ENCODE data around the gene ECM2.
"Not testable (repeated sequence)": the region's sequence is repeated elsewhere in the genome, so short reads cannot be mapped to it uniquely, and the experiment has no call there.

The ECM2 gene

GRCh38 chr9:92535940-92536850, at the start of gene ECM2:
ECM2 (minus strand) TSS chr9:92535990; CDS start chr9:92522866, 13,124 bp downstream.
- in situ Hi-C loops (cut with HindIII; ENCODE audit: low sequenced_read_pairs): no loop called here

DNA sequence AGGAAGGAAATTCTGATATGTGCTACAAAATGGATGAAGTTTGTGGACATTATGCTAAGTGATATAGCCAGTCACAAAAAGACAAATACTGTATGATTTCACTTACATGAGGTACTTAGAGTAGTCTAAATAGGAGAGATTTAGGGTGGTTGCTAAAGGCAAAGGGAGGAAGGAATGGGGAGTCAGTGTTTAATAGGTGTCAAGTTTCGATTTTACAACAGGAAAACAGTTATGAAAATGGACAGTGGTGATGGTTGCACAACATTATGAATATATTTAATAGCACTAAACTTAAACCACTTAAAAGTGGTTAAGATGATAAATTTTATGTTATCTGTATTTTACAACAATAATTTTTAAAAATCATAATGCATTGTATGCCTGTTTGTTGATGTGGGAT, 40.4 kb upstream of the ECM2 start:
- in situ Hi-C loops (cut with HindIII; ENCODE audit: low sequenced_read_pairs): loop anchor here (5.0 to 25.0 kb wide), 2 partner anchors 49 to 214 kb away; no protein-coding TSS in a partner anchor

DNA sequence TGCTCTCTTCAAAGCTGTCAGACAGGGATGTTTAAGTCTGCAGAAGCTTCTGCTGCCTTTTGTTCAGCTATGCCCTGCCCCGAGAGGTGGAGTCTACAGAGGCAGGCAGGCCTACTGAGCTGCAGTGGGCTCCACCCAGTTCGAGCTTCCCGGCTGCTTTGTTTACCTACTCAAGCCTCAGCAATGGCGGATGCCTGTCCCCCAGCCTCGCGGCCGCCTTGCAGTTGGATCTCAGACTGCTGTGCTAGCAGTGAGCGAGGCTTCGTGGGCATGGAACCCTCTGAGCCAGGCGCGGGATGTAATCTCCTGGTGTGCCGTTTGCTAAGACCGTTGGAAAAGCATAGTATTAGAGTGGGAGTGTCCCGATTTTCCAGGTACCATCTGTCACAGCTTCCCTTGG, 37.8 kb upstream of the ECM2 start:
- in situ Hi-C loops (cut with HindIII; ENCODE audit: low sequenced_read_pairs): not testable (repeated sequence)

DNA sequence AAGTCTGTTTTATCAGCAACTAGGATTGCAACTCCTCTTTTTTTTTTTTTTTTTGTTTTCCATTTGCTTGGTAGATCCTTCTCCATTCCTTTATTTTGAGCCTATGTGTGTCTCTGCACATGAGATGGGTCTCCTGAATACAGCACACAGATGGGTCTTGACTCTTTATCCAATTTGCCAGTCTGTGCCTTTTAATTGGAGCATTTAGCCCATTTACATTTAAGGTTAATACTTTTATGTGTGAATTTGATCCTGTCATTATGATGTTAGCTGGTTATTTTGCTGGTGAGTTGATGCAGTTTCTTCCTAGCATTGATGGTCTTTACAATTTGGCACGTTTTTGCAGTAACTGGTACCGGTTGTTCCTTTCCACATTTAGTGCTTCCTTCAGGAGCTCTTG, 36.1 kb upstream of the ECM2 start:
- in situ Hi-C loops (cut with HindIII; ENCODE audit: low sequenced_read_pairs): not testable (repeated sequence)

DNA sequence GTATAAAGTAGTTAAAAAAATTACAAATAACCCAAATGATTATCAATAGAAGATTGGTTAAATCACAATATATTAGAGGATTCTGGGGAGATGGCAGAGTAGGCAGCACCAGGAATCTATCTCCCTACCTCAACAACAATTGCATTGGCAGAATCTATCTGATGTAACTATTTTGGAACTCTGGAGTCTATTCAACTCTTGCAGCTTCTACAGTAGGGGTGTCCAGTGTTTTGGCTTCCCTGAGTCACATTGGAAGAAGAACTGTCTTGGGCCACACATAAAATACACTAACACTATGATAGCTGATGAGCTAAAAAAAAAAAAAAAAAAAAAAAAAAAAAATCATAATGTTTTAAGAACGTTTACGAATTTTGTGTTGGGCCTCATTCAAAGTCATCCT, 29.2 kb upstream of the ECM2 start:
- in situ Hi-C loops (cut with HindIII; ENCODE audit: low sequenced_read_pairs): no loop called here

- in situ Hi-C loops (cut with HindIII; ENCODE audit: low sequenced_read_pairs): no loop called here
Measured at GRCh38 chr9:92564504-92564903, 28.7 kb upstream of the ECM2 start.

GRCh38 chr9:92563116-92564100, 27.6 kb upstream of the ECM2 start:
- in situ Hi-C loops (cut with HindIII; ENCODE audit: low sequenced_read_pairs): no loop called here

DNA sequence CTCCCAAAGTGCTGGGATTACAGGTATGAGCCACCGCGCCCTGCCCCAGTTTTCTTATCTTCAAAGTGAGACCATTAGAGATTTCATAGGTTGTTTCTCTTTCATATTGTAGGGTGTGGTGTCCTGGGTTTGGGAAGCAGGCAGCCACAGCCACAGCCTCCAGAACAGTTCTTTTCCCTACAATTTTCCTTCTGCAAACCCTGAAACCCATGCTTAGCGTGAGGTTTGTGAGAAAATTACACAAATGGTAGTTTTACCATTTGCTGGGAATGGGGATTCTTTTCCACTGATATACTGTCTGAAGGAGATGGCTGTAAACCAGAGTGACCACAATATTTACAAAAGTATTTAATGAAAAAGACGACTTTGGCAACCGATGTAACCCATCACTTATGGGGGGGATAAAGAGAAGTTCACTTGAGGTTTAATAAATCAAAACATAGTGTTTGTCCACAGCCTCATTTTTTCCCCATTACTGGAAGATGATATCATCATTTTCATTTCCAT, 26.7 kb upstream of the ECM2 start:
- in situ Hi-C loops (cut with HindIII; ENCODE audit: low sequenced_read_pairs): no loop called here

DNA sequence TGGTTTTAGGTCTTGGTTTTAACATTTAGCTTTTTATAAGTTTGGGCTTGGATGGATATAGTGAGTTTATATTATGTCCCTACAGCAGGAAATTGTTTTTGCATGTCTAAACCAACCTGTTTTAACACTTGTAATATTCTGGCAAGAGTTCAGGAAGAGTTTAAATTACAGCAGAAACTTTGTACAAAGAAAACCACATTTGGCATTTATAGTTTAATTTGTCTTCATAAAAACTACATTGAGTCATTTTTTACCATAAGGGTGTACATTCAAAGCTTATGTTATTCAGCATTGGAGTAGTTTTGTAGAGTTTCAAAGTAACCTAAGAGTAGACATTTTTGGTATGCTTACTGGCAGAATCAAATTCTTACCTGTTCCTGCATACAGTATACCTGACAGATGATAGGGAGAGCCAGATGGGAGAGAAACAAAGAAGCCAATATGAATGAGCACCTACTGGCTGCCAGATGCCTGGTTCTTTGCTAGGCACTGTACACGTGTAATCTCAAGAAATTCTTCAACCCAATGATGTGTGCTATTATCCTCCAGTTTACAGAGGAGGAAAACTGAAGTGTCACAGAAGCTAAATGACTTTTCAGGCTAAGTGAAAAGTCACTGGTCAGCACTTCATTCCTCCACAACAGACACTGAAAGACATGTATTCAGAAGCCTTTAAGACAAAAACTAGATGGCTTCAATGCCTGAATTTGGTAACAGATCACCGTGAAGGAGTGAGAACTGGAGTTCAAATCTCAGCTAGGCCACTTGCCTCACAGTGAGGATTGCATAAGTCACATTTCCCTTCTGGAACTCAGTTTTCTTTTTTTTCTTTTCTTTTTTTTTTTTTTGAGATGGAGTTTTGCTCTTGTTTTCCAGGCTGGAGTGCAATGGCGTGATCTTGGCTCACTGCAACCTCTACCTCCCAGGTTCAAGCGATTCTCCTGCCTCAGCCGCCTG, 25.9 kb upstream of the ECM2 start:
- in situ Hi-C loops (cut with HindIII; ENCODE audit: low sequenced_read_pairs): no loop called here

- in situ Hi-C loops (cut with HindIII; ENCODE audit: low sequenced_read_pairs): no loop called here
Measured at GRCh38 chr9:92558612-92559374, 23.0 kb upstream of the ECM2 start.

DNA sequence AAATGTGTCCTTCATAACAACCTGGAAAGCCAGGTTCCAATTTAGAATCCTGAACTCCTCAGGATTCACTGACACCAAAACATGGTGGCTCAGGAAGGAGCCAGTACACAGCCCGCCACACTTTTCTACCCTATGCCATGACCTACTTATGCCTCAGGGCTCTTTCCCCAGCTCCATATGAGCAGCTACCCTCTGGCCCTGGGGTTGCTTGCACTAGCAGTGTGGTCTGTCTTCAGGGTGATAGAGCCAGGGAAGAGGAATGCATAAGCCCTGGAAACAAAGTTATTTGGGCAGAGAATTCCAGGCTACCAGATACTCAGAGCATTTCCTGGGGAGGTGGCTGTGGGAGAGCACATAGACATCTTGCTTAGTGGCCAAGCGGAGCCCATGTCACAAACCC, 15.0 kb upstream of the ECM2 start:
- in situ Hi-C loops (cut with HindIII; ENCODE audit: low sequenced_read_pairs): no loop called here

DNA sequence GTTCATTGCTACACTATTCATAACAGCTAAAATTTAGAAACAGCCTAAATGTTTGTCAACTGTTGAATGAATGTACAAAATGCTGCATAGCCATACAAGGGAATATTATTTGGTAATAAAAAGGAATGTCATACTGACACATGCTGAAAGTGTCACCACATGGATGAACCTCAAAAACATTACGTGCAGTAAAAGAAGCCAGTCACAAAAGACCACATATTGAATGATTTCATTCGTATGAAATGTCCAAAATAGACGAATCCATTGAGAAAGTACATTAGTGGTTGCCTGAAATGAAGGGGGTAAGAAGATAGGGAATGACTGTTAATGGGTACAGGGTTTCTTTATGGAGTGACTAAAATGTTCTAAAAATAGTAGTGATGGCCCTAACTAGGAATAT, 11.6 kb upstream of the ECM2 start:
- in situ Hi-C loops (cut with HindIII; ENCODE audit: low sequenced_read_pairs): no loop called here

- in situ Hi-C loops (cut with HindIII; ENCODE audit: low sequenced_read_pairs): no loop called here
Measured at GRCh38 chr9:92545002-92545510, 9.3 kb upstream of the ECM2 start.

- in situ Hi-C loops (cut with HindIII; ENCODE audit: low sequenced_read_pairs): no loop called here
Measured at GRCh38 chr9:92543972-92544371, 8.2 kb upstream of the ECM2 start.

DNA sequence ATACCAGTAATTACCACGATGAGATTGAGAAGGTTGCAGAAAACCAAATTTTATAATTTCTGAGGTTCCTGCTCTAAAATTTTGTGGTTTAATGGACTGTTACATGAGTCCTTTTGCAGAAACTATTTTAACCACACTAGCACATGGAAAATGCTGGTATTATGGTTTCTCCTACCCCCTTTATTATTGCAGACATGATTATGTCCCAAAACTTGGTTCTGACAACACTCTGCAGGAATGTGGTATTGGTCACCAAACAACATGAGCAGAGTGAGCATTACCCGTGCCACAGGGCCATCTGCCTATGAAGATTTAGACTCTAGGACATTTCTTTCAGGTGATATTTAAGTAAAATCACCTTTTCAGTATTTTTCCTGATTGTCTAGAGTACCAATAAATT, 2.8 kb upstream of the ECM2 start:
- in situ Hi-C loops (cut with HindIII; ENCODE audit: low sequenced_read_pairs): no loop called here

DNA sequence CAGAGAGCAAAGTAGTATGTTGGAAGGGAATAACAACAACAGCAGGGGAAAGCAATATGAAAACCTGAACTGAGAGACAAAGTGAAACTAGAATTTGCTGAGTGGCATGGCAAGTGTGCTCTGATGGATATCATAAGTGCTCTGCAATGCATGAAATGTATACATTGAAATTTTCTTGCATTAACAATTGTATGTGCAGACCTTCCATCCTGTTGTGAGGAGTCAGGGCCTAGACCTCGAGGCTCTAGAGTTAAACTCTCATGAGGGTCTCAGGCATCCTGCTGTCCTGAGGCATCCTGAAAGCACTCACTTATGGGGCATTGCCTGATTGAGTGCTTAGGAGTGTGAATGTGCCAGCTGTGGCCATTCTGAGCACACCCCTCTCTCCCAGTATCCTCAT, 1.1 kb downstream of the ECM2 start:
- in situ Hi-C loops (cut with HindIII; ENCODE audit: low sequenced_read_pairs): no loop called here

DNA sequence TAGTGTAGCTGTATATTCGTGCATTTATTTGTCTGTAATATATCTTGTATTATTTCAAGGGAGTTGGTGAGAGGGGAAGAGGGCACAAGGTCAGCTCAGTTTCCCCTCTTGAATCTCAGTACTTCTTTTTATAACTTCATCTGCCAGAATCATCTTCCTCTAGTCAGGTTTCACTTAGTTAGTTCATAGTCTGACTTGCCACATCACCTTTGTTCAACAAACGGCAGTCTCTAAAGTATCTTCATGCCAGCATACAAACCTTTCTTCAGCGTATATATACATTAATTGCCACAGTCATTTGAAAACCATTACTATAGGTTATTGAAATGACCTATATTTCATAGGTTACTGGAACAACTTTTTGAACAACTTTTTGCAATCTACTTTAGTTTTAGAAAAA, 1.6 kb downstream of the ECM2 start:
- in situ Hi-C loops (cut with HindIII; ENCODE audit: low sequenced_read_pairs): no loop called here

- in situ Hi-C loops (cut with HindIII; ENCODE audit: low sequenced_read_pairs): no loop called here
Measured at GRCh38 chr9:92530893-92531292, 4.9 kb downstream of the ECM2 start.

DNA sequence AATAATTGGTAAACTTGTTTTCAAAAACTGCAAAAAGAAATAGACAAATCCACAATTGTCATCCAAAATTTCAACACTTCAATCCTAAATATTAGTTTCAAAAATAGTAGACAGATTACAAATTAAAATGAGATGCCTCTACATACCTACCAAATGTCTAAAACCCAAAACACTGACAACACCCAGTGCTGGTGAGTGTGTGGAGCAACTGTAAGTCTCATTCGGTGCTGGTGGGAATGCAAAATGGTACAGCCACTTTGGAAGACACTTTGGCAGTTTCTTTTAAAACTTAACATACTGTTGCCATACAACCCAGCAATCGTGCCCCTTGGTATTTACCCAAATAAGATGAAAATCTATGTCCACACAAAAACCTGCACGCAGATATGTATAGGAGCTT, 6.7 kb downstream of the ECM2 start:
- in situ Hi-C loops (cut with HindIII; ENCODE audit: low sequenced_read_pairs): loop anchor here (5.0 kb wide), 1 partner anchor 48 kb away; no protein-coding TSS in a partner anchor
